ENCODE data around the gene KICS2.

The KICS2 gene

DNA sequence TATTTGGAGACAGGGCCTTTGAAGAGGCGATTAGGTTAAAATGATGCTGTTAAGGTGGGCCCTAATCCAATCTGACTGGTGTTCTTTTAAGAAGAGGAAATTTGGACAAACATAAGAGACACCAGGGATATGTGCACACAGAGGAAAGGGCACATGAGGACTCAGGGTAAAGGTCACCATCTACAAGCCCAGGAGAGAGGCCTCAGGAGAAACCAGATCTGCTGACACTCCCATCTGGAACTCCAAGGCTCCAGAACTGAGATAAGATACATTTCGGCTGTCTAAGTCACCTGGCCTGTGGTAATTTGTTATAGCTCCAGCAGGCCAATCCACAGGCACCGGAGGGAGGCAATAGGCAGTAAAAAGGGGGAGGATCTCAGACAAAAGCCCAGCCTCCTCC, 48.6 kb downstream of the KICS2 start:
- DNase-seq (ENCODE audit: low spot score) = no peak
